ENCODE measurements around the gene SIGLEC9.

The SIGLEC9 gene

GRCh38 chr19:51097796-51098195 lies 26.9 kb upstream of the SIGLEC9 start:
- no peak for DNase-seq

GRCh38 chr19:51098365-51099046 lies 26.2 kb upstream of the SIGLEC9 start:
- no peak for DNase-seq

- no peak for DNase-seq
Measured at GRCh38 chr19:51099047-51099382, 25.7 kb upstream of the SIGLEC9 start.

- no peak for DNase-seq
Measured at GRCh38 chr19:51100601-51101000, 24.1 kb upstream of the SIGLEC9 start.

GRCh38 chr19:51101171-51101865 lies 23.4 kb upstream of the SIGLEC9 start:
- no peak for DNase-seq

GRCh38 chr19:51102991-51103390 lies 21.7 kb upstream of the SIGLEC9 start:
- no peak for DNase-seq

GRCh38 chr19:51103926-51104341 lies 20.8 kb upstream of the SIGLEC9 start:
- DNase-seq = no peak

DNA sequence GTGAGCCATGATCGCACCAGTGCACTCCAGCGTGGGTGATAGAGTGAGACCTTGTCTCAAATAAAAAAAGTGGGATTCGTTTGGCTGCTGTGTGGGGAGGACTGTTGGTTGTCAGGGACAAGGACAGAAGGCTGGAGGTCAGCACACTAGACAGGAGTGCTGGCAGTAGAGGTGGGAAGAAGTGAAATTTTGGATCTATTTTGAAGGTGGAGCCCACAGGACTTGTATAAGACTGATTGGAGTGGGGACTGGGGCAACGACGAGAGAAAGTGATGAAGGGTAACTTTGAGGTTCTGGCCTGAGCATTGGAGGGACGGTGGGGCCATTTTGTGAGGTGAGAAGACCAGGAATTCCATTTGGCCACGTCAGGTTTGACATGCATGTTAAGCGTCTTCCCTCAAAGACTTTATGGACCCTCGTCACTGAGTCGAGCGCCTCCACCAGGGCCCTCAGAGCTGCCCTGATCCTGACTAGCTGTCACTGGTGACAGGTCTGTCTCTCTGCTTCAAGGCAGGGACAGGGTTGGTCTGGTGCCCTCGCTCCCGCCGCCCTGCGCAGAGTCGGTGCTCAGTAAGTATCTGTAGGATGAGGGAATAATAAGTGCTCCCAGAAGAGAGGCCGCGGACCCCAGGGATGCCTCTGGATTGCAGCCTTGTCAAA lies 17.2 kb upstream of the SIGLEC9 start:
- DNase-seq = peak; percentile 69

GRCh38 chr19:51108066-51108804 lies 16.5 kb upstream of the SIGLEC9 start, which contains the start of gene CTU1:
Gene CTU1 (minus strand): TSS chr19:51108409. CDS start chr19:51104569, 3,840 bp downstream.
- peak; percentile 97 for DNase-seq

DNA sequence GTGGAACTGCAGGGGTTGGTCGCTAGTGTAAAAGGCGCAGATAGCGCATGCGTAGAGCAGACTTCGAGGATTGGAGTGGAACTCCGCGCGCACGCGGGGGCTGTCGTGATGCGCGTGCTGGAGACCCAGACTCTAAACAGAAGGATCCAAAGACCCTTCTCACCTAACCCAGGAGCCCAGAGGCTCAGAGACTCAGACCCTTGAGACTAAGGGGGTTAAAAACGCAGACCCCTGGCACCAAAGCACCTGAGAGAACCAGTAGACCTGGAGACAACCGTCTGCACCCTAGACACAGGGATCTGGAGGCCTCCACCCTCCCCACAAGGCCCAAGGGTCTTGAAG lies 15.9 kb upstream of the SIGLEC9 start:
- no peak for DNase-seq

- DNase-seq = no peak
Measured at GRCh38 chr19:51110666-51110971, 14.1 kb upstream of the SIGLEC9 start.

DNA sequence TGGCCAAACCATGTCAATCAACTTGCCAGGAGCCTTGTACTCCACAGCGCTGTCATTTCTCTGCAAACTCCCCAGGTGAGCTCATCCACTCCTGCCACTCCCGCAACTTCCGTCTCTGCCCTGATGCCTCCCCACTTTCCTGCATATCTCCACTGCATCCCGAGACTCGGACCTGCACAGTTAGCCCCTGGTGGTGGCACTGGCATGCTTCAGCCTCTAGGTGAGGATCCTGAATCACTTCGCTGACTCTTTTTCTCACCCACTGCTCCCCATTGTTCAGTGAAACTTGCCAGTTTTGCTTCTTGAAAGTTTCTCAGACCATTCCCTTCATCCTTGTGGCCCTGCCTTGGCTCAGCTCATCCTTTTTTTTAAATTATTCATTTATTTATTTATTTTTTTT lies 13.1 kb upstream of the SIGLEC9 start:
- no peak for DNase-seq

DNA sequence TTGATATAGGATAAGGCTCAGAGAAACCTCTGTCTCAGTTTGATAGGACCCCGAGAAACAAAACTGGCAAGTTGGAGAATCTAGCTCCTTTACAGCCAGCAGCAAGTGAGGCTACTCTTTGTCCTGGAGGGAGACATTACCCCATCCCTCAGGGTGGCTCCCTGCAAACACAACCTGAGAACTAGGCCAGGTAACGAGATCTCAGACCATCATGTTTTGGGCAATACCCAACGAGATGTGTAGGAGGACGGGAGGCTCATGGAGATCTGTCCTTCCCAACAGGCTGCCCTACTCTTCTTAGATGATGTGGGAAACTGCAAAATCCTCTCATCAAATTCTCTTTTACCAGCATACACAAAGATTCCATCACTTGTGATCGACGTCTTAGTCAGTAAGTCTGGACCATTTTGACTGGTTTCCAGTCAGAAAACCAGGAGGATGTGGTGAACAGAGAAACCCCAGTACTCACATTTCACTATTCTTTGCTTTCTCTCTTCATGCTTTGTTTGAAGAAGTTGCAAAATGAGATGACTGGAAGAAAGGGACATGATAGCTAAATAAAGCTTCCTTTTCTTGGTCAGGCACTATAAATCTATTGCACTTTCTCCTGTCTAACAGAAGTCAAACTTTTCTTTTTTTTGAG lies 10.5 kb upstream of the SIGLEC9 start:
- DNase-seq = no peak

- no peak for DNase-seq
Measured at GRCh38 chr19:51116736-51117286, 7.9 kb upstream of the SIGLEC9 start.

DNA sequence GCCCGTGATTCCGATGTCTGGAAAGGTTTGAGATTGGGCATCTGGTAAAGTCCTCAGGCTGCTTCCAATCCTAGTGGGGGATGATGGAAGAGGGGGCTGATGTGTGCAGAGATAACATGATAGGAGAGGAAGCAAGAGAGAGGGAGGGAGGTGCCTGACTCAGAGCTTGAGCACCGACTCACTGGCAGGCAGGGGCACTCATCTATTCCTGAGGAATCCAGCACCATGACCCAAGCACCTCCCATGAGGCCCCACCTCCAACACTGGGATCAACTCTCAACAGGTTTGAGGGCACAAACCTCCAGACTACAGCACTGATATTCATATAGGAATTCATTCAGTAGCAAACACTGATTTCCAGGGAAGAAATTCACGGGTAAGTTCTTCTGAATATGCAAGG lies 5.6 kb upstream of the SIGLEC9 start:
- DNase-seq = no peak

- no peak for DNase-seq
Measured at GRCh38 chr19:51119611-51120010, 5.1 kb upstream of the SIGLEC9 start.

DNA sequence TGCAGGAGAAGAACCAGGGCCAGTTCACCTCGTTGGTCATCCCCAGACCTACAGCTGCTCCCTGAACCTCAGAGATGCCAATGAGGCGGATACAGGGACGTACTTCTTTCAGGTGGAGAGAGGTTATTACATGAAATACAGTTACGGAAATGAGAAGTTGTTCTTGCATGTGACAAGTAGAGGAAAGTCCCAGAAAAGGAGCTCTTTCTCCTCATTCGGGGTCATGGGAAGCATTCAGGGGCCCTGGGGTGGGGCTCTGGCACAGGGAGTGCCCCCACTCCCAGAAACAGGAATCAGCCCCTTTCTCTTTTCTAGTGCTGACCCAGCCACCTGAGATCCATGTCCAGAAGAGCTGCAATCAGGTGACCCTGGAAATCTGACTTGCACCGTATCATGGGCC lies 4.5 kb upstream of the SIGLEC9 start:
- no peak for DNase-seq

DNA sequence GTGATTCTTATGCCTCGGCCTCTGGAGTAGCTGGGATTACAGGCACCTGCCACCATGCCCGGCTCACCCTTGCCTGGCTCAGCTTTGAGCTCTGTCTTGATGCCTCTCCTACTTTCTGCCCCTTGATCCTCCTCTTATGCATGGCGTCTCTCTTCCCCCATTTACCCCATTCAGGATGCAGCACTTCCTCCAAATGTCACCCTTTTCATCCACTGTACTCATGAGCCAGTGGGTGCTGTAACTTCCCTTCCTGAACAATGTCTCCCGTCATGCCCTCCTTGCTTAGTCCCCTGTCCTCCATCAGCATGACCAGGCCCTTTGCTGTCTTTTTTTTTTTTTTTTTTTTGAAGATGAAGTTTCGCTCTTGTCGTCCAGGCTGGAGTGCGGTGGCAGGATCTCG lies 3.4 kb upstream of the SIGLEC9 start:
- DNase-seq = no peak

GRCh38 chr19:51122112-51122981 lies 2.4 kb upstream of the SIGLEC9 start:
- no peak for DNase-seq

- no peak for DNase-seq
Measured at GRCh38 chr19:51123381-51123800, 1.3 kb upstream of the SIGLEC9 start.

DNA sequence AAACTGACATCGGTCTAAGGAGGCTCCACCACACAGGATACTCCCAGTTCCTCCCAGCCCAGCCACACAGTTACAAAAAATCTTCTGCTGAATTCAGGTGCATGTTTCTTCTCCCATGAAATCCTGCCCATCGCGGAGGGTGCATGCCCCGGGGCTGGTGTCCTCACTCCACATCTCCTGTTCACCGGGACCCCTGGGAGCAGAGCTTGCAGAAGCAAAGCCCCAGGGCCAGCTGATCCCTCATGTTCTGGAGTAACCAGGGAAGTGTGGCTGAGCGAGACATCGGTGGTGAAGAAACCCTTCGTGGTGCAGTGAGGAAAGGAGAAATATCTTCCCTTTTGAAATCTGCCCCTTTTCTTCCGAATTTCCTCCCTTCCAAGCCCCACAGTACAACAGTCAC lies 904 bp upstream of the SIGLEC9 start:
- no peak for DNase-seq

DNA sequence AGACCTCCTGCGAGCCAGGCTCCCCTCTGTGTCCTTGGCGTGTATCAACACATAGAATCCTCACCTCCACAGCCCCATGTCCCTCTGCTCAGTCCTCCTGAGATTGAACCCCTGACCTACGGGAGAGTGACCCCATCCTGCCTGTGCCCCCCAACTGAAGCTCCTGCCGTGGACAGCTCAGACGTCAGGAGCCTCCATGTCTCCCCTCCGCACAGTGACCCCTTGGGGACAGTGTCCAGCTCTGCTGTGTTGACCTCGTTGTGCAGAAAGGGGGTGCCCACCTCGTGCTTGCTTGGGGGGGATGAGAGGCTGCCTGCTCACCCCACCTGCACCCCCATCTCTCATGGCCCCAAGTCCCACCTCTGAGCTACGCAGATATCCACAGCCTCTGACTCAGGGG lies 490 bp upstream of the SIGLEC9 start:
- no peak for DNase-seq

Measured in activated CD8-positive, alpha-beta memory T cell treated with anti-CD3 and anti-CD28 coated beads, Interleukin-2, amount 50 U/mL, for 48 hours (primary cell).